Measurements from ENCODE around the gene TMEM161B.

GRCh38 chr5:88256037-88256436, 12.6 kb downstream of the TMEM161B start:
- TF ChIP-seq PBX3 (IDR thresholded peaks at IDR 0.05) (no peak), TP53 (CRISPR knock-in tag; IDR thresholded peaks at IDR 0.05) (no peak), POLR2A (IDR thresholded peaks at IDR 0.05; ENCODE audit: low read length) (no peak), CTCF (IDR thresholded peaks at IDR 0.05) (no peak), MAFK (IDR thresholded peaks at IDR 0.05; ENCODE audit: partially characterized antibody) (no peak), ZSCAN20 (CRISPR knock-in tag; IDR thresholded peaks at IDR 0.05) (no peak), USF2 (IDR thresholded peaks at IDR 0.05) (no peak), ESRRA (IDR thresholded peaks at IDR 0.05; ENCODE audit: borderline replicate concordance, low read length) (no peak), CHD2 (IDR thresholded peaks at IDR 0.05; ENCODE audit: low read length, partially characterized antibody) (no peak), POLR2AphosphoS2 (conservative IDR thresholded peaks at IDR 0.05; ENCODE audit: low read length) (no peak), MAX (IDR thresholded peaks at IDR 0.05) (no peak), PHF8 (IDR thresholded peaks at IDR 0.05; ENCODE audit: borderline replicate concordance, low read depth) (no peak), HEYL (CRISPR knock-in tag; IDR thresholded peaks at IDR 0.05) (no peak)
